Coronary artery (tissue), 2 donors: ENCODE results near the gene ZNF490.
"Not testable (repeated sequence)": the region's sequence is repeated elsewhere in the genome, so short reads cannot be mapped to it uniquely, and the experiment has no call there.

Experiments
- DNase-seq: peaks from one replicate; pipeline ENCODE4 v3.0.0-alpha.2; 2017; ENCODE audit warnings: low spot score
- H3K27ac ChIP-seq, 2 donors: fragments of 200-600 bp; sonication (generic); one replicate each; pipeline ENCODE4 v1.5.1; 2016 to 2019
- H3K4me3 ChIP-seq: fragments of 200-600 bp; sonication (generic); 2 replicates; pipeline ENCODE4 v1.5.1; 2016; ENCODE audit warnings: mild to moderate bottlenecking, moderate library complexity
- CTCF ChIP-seq: fragments of 200-600 bp; sonication (generic); IDR thresholded peaks from one replicate; pipeline ENCODE4 v1.5.1; 2019; ENCODE audit warnings: antibody characterized with exemption

ZNF490 gene

GRCh38 chr19:12648088-12648487, 37.5 kb upstream of the ZNF490 start:
- Histone ChIP-seq H3K27ac (no peak overlapping the region), H3K4me3 (peak overlapping the region; percentile 65)
- TF ChIP-seq CTCF = no peak
- no peak for DNase-seq

- DNase-seq = no peak
- peak overlapping the region; percentile 65 for H3K4me3 ChIP-seq
Observed at GRCh38 chr19:12647490-12648071, 37.0 kb upstream of the ZNF490 start.

GRCh38 chr19:12647047-12647446, 36.4 kb upstream of the ZNF490 start:
- Histone ChIP-seq H3K4me3 (no peak overlapping the region), H3K27ac (no peak overlapping the region)
- DNase-seq = no peak
- TF ChIP-seq CTCF = no peak

More at GRCh38 chr19:12647490-12648071, 37.0 kb upstream of the ZNF490 start:
- TF ChIP-seq CTCF = no peak
- peak overlapping the region in 1 of 2 donors; percentile 31 for H3K27ac ChIP-seq

- TF ChIP-seq CTCF = no peak
Observed at GRCh38 chr19:12646551-12646950, 35.9 kb upstream of the ZNF490 start.

GRCh38 chr19:12643716-12644115, 33.1 kb upstream of the ZNF490 start:
- H3K4me3 ChIP-seq, DNase-seq, H3K27ac ChIP-seq: not testable (repeated sequence)

More at GRCh38 chr19:12646551-12646950, 35.9 kb upstream of the ZNF490 start:
- Histone ChIP-seq H3K27ac (no peak overlapping the region), H3K4me3 (no peak overlapping the region)
- DNase-seq = no peak

GRCh38 chr19:12642506-12642905, 31.9 kb upstream of the ZNF490 start:
- TF ChIP-seq CTCF = no peak
- H3K4me3 ChIP-seq = no peak overlapping the region
- no peak overlapping the region for H3K27ac ChIP-seq
- no peak for DNase-seq

- H3K4me3 ChIP-seq = no peak overlapping the region
- DNase-seq = no peak
- no peak for TF ChIP-seq CTCF
- no peak overlapping the region for H3K27ac ChIP-seq
Observed at GRCh38 chr19:12641456-12641855, 30.8 kb upstream of the ZNF490 start.
